ENCODE data around the gene MORN1. TPM values are rescaled to one million over a fixed set of nuclear protein-coding genes. Genes with fewer than 3 reads are reported as not detected.

The MORN1 gene
- total RNA-seq, 1 donor from 2014 or later: 35.3 TPM

DNA sequence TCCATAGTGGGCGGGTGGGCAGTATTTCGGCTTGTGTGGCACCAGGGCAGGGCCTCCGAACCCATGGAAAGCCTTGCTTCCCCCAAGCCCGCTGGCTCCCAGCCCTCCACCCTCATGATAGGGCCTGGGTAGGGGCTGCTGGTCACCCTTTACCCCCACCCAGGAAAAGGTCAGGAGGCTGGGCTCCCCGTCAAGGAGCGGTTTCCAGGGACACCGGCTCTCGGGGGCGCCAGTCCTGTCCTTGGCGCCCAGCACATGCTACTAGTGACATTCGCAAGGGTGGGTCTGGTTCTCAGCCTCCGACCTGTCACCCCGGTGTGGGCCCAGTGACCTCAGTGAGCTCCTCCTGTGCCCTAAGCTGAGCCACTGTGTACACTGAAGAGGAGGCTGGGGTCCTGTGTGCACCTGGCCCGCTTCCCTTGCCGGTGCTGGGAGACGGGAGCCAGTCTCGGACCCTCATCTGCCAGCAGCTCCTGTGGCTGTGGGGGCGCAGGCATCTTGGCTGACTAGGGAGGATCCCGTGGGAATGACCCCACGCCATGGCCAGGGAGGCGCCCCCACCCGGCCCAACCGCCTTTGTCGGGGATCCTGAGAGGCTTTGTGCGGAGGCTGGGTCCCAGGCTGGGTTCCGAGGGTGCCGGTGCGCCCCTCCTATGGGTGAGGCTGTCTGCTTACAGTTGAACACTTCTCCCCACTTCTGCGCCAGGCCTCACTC, 108.6 kb downstream of the MORN1 start:
- Mint-ChIP-seq H3K27ac (no peak overlapping the region), H3K4me1 (ENCODE audit: low read depth) (peaks cover 11% of the 10 kb centered on the region), H3K36me3 (ENCODE audit: insufficient read depth) (peaks cover 3% of the 10 kb centered on the region), H3K27me3 (no peaks in the 10 kb centered on the region), H3K9me3 (ENCODE audit: low read depth) (no peaks in the 10 kb centered on the region), H3K4me3 (ENCODE audit: low read depth) (no peak overlapping the region)
- TF ChIP-seq CTCF (IDR thresholded peaks at IDR 0.05; ENCODE audit: unreplicated experiment): no peak
- no peak for DNase-seq (ENCODE audit: low spot score, unreplicated experiment)

- Mint-ChIP-seq H3K27me3 (no peaks in the 10 kb centered on the region), H3K9me3 (ENCODE audit: low read depth) (no peaks in the 10 kb centered on the region), H3K27ac (peak overlapping the region; percentile 90), H3K36me3 (ENCODE audit: insufficient read depth) (peaks cover 3% of the 10 kb centered on the region), H3K4me1 (ENCODE audit: low read depth) (peaks cover 33% of the 10 kb centered on the region), H3K4me3 (ENCODE audit: low read depth) (no peak overlapping the region)
- DNase-seq (ENCODE audit: low spot score, unreplicated experiment): no peak
- no peak for TF ChIP-seq CTCF (IDR thresholded peaks at IDR 0.05; ENCODE audit: unreplicated experiment)
Measured at GRCh38 chr1:2279817-2280216, 111.5 kb downstream of the MORN1 start.

DNA sequence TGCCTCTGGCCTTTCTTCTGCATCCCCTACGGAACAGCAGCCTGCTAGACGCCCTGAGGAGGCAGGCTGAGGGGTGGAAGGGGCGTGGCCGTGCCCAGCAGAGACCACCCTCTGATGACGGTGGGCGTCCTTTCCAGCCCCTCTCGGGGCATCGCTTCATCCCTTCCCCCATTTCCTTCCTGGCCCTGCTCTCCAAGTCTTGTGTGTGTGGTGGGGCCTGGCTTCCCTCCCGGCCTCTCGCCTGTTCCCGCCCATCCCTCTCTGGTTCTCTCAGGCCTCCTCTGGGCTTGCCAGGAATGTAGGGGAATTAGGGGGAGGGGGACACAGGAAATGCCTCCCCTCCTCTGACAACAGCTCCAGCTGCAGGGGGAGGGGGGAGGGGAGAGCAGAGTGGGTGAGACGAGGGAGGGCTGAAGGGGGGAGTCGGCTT, 112.1 kb downstream of the MORN1 start:
- Mint-ChIP-seq H3K4me3 (ENCODE audit: low read depth) (no peak overlapping the region), H3K36me3 (ENCODE audit: insufficient read depth) (peaks cover 3% of the 10 kb centered on the region)
- DNase-seq (ENCODE audit: low spot score, unreplicated experiment): no peak

DNA sequence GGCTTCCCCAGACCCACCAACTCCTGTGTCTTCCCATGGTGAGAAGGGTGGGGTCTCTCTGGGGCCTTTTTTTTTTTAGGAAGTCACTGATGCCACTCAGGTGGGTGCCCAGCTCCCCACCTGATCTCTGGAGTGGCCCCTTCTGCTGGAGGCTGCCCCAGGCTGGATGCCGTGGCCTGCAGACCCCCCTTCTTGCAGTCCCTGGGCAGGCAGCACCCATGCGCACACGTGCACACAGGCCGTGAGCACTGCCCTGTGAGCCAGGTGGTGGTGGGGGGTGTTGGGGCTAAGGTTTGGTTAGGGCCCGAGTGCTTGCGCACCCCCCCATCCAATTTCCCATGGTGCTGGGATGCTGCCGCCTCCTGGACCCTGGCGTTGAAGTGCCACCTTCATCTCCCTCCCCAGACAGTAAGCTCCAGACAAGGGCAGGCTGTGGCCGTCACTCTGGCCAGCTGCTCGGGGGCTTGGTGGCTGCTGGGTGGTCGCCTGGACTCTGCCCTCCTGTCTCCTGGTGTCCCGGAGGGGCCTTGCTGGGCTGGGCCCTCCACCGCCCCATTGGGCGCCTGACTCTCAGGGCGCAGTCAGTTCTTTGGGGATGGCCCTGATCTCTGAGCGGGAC, 112.7 kb downstream of the MORN1 start:
- TF ChIP-seq CTCF (IDR thresholded peaks at IDR 0.05; ENCODE audit: unreplicated experiment): no peak
- Mint-ChIP-seq H3K27ac (peak overlapping the region; percentile 90), H3K27me3 (no peaks in the 10 kb centered on the region), H3K36me3 (ENCODE audit: insufficient read depth) (peaks cover 3% of the 10 kb centered on the region), H3K9me3 (ENCODE audit: low read depth) (no peaks in the 10 kb centered on the region), H3K4me1 (ENCODE audit: low read depth) (peaks cover 31% of the 10 kb centered on the region), H3K4me3 (ENCODE audit: low read depth) (no peak overlapping the region)
- DNase-seq (ENCODE audit: low spot score, unreplicated experiment): no peak

More for the DNA sequence above, 112.1 kb downstream of the MORN1 start:
- peaks cover 32% of the 10 kb centered on the region for H3K4me1 Mint-ChIP-seq (ENCODE audit: low read depth)
- H3K9me3 Mint-ChIP-seq (ENCODE audit: low read depth): no peaks in the 10 kb centered on the region
- no peaks in the 10 kb centered on the region for H3K27me3 Mint-ChIP-seq
- peak overlapping the region; percentile 90 for H3K27ac Mint-ChIP-seq
- no peak for TF ChIP-seq CTCF (IDR thresholded peaks at IDR 0.05; ENCODE audit: unreplicated experiment)

DNA sequence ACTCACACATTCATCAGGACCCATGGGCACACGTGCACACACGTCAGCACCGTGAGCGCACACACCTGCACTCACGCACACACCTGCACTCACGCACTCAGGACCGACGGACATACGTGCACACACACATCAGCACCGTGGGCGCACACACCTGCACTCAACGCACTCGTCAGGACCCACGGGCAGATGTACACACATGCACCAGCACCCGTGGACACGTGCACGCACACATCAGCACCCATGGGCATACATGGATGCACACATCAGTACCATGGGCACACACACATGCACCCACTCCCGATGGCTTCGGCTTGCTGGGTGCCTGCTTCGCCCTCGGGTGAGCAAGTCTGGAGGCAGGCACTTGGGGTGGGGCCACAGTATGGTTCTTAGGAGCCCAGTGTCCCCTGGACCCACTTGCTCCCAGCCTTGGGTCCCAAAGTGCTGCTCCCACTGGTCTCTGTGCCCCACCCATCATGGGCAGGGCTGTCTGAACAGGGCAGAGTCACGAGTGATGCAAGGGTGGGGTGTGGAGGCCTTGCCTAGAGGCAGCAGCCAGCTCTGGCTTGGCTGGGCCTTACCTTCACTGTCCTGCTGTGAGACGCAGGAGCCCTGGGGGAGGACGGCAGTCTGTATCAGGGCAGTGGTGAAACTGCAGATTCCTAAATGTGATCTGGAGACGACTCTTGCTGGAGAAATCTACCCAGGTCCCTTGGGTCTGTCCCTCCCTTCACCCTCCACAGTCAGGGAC, 113.4 kb downstream of the MORN1 start:
- peaks cover 3% of the 10 kb centered on the region for H3K36me3 Mint-ChIP-seq (ENCODE audit: insufficient read depth)
- H3K27ac Mint-ChIP-seq: peak overlapping the region; percentile 24
- H3K27me3 Mint-ChIP-seq: no peaks in the 10 kb centered on the region
- DNase-seq (ENCODE audit: low spot score, unreplicated experiment): no peak
- H3K9me3 Mint-ChIP-seq (ENCODE audit: low read depth): no peaks in the 10 kb centered on the region
- H3K4me3 Mint-ChIP-seq (ENCODE audit: low read depth): no peak overlapping the region
- TF ChIP-seq CTCF (IDR thresholded peaks at IDR 0.05; ENCODE audit: unreplicated experiment): no peak
- H3K4me1 Mint-ChIP-seq (ENCODE audit: low read depth): peaks cover 32% of the 10 kb centered on the region
